GM10266 (cell line): Measurements from ENCODE around the gene PRKD1.

Source experiments
- DNase-seq: peaks from one replicate; pipeline ENCODE4 v3.0.0; 2012; ENCODE audit errors: extremely low spot score
- CTCF ChIP-seq: IDR thresholded peaks from 2 replicates; pipeline ENCODE4 v1.5.1; 2012; ENCODE audit warnings: mild to moderate bottlenecking, low read depth; ENCODE audit not compliant: control insufficient read depth, insufficient read depth; ENCODE audit errors: missing control alignments

The PRKD1 gene

GRCh38 chr14:29806124-29806517, 121.5 kb downstream of the PRKD1 start:
- DNase-seq = no peak
- TF ChIP-seq CTCF = no peak

- TF ChIP-seq CTCF = no peak
- no peak for DNase-seq
Measured at GRCh38 chr14:29805415-29806123, 122.1 kb downstream of the PRKD1 start.

- TF ChIP-seq CTCF = no peak
- no peak for DNase-seq
Measured at GRCh38 chr14:29804481-29805266, 123.0 kb downstream of the PRKD1 start.

- TF ChIP-seq CTCF = no peak
- no peak for DNase-seq
Measured at GRCh38 chr14:29803045-29803444, 124.6 kb downstream of the PRKD1 start.

- DNase-seq = no peak
- no peak for TF ChIP-seq CTCF
Measured at GRCh38 chr14:29802211-29802610, 125.4 kb downstream of the PRKD1 start.

GRCh38 chr14:29800961-29801360, 126.7 kb downstream of the PRKD1 start:
- no peak for DNase-seq

More at GRCh38 chr14:29800961-29801360, 126.7 kb downstream of the PRKD1 start:
- TF ChIP-seq CTCF = no peak
